NCI-H774 (cell line): ENCODE measurements around the gene DOCK2.
"Not testable (repeated sequence)": the region's sequence is repeated elsewhere in the genome, so short reads cannot be mapped to it uniquely, and the experiment has no call there.

Experiments
- DNase-seq: peaks from one replicate; lab custom pipeline; 2025; lab: John Stamatoyannopoulos, UW

DOCK2 gene

GRCh38 chr5:169796731-169797130 lies 159.7 kb downstream of the DOCK2 start:
- DNase-seq, result no peak

GRCh38 chr5:169797577-169797976 lies 160.5 kb downstream of the DOCK2 start:
- DNase-seq, result no peak

- DNase-seq, result no peak
These were observed 161.4 kb downstream of the DOCK2 start for GRCh38 chr5:169798438-169798837.

- no peak for DNase-seq
These were observed 162.0 kb downstream of the DOCK2 start for GRCh38 chr5:169798906-169799660.

- DNase-seq, result peak; percentile 29
These were observed 164.3 kb downstream of the DOCK2 start for GRCh38 chr5:169801324-169801777.

- no peak for DNase-seq
These were observed 164.7 kb downstream of the DOCK2 start for GRCh38 chr5:169801781-169802180.

GRCh38 chr5:169803077-169803981 lies 166.3 kb downstream of the DOCK2 start:
- no peak for DNase-seq

- DNase-seq, result no peak
These were observed 167.8 kb downstream of the DOCK2 start for GRCh38 chr5:169804861-169805260.

GRCh38 chr5:169805527-169805934 lies 168.5 kb downstream of the DOCK2 start:
- DNase-seq, result no peak

- no peak for DNase-seq
These were observed 169.0 kb downstream of the DOCK2 start for GRCh38 chr5:169805937-169806700.

GRCh38 chr5:169808118-169808581 lies 171.1 kb downstream of the DOCK2 start:
- DNase-seq, result no peak

- DNase-seq, result not testable (repeated sequence)
These were observed 171.8 kb downstream of the DOCK2 start for GRCh38 chr5:169808880-169809279.

GRCh38 chr5:169809281-169809680 lies 172.2 kb downstream of the DOCK2 start:
- no peak for DNase-seq

- no peak for DNase-seq
These were observed 173.4 kb downstream of the DOCK2 start for GRCh38 chr5:169810524-169810923.

GRCh38 chr5:169811023-169811422 lies 173.9 kb downstream of the DOCK2 start:
- no peak for DNase-seq

GRCh38 chr5:169811680-169812079 lies 174.6 kb downstream of the DOCK2 start:
- peak; percentile 10 for DNase-seq

- DNase-seq, result peak; percentile 53
These were observed 175.7 kb downstream of the DOCK2 start for GRCh38 chr5:169812786-169813185.

- DNase-seq, result no peak
These were observed 177.0 kb downstream of the DOCK2 start for GRCh38 chr5:169814045-169814444.

- no peak for DNase-seq
These were observed 177.4 kb downstream of the DOCK2 start for GRCh38 chr5:169814522-169814921.

- DNase-seq, result no peak
These were observed 180.0 kb downstream of the DOCK2 start for GRCh38 chr5:169817031-169817430.

- no peak for DNase-seq
These were observed 189.5 kb downstream of the DOCK2 start for GRCh38 chr5:169826618-169827017.

- DNase-seq, result no peak
These were observed 190.7 kb downstream of the DOCK2 start for GRCh38 chr5:169827769-169828168.
